Measurements from ENCODE around the gene HDAC11.
"Not testable (repeated sequence)": the region's sequence is repeated elsewhere in the genome, so short reads cannot be mapped to it uniquely, and the experiment has no call there.

The HDAC11 gene

DNA sequence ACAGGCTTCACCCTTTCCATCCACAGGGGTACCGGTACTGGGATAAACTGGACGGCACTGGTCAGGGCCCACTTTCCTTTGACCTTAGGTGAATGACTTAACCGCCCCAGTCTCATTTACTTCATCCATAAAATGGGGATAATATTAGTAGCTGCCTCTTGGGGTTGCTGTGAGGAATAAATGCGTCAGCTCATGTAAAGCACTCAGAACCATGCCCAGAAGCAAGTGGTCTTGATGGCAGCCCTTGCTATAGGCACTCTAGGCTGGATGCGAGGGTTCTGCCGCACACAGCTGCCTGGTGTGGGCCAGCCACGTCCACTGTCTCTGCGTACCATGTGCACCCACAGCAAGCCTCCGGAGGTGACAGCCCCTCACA is 36.6 kb downstream of the HDAC11 start:
- no peaks in the 10 kb centered on the region for H3K27me3 Mint-ChIP-seq

DNA sequence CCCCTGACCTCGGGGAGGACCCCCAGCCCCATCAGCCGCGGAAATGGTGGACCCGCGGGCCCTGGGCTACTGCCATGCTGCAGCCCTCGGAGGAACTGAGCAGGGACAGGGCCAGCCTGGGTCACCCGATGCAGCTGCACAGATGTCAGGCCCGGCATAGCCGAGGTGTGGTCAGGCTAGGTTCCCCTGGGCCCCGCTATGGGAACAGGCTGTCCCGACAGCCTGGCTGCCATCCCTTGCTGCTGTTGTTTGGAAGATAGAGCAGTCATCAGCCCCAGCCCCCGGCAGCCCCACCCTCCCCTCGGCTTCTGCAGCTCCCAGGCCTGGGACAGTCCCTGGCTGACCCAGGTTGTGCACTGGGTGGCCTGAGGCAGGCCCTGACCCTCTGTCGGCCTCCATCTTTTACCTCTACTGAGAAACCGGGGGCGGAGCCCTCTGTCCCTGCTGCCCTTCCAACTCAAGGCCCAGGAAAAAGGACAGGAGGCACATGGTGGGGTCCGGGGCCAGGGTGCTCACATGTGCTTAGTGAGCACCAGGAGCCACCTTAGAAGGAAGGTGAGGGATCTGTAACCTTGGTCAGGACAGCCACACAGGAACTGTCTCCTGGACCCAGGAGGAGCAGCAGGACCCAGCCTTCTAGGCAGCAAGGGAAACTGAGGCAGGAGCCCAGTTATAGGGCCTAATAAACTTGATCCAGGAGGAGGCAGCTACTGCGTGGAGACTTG is 37.3 kb downstream of the HDAC11 start:
- H3K36me3 Mint-ChIP-seq: peaks cover 2% of the 10 kb centered on the region
- H3K4me3 Mint-ChIP-seq: no peak overlapping the region
- no peaks in the 10 kb centered on the region for H3K4me1 Mint-ChIP-seq (ENCODE audit: low read depth)
- no peak overlapping the region for H3K27ac Mint-ChIP-seq
- H3K9me3 Mint-ChIP-seq (ENCODE audit: low read depth): no peaks in the 10 kb centered on the region
- no peaks in the 10 kb centered on the region for H3K27me3 Mint-ChIP-seq

More for the DNA sequence above, 36.6 kb downstream of the HDAC11 start:
- H3K9me3 Mint-ChIP-seq (ENCODE audit: low read depth): no peaks in the 10 kb centered on the region
- no peak overlapping the region for H3K4me3 Mint-ChIP-seq
- H3K4me1 Mint-ChIP-seq (ENCODE audit: low read depth): no peaks in the 10 kb centered on the region
- peaks cover 1% of the 10 kb centered on the region for H3K36me3 Mint-ChIP-seq
- no peak overlapping the region for H3K27ac Mint-ChIP-seq

DNA sequence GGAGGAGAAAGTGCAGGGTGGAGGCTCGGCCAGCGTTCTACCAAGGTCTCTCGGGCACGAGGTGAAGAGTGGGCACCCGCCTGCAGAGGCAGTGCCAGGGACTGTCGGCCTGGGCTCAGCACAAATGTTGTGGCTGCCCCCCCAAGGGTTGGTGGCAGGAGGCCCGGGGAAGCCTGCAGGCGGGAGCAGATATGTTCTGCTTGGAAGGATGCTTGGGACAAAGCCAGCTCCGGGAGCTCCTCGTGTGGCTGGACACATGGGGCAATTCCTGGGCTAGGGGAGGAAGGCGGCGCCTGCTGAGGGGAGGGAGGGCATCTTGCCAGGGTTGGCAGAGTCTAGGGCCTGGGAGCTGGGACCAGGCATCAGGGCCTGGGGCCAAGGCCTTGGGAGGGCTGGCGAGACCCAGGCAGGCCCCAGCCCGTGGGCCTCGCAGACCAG is 38.4 kb downstream of the HDAC11 start:
- Mint-ChIP-seq H3K4me1 (ENCODE audit: low read depth) (no peaks in the 10 kb centered on the region), H3K9me3 (ENCODE audit: low read depth) (no peaks in the 10 kb centered on the region), H3K4me3 (no peak overlapping the region), H3K27ac (no peak overlapping the region), H3K27me3 (no peaks in the 10 kb centered on the region), H3K36me3 (peaks cover 2% of the 10 kb centered on the region)

DNA sequence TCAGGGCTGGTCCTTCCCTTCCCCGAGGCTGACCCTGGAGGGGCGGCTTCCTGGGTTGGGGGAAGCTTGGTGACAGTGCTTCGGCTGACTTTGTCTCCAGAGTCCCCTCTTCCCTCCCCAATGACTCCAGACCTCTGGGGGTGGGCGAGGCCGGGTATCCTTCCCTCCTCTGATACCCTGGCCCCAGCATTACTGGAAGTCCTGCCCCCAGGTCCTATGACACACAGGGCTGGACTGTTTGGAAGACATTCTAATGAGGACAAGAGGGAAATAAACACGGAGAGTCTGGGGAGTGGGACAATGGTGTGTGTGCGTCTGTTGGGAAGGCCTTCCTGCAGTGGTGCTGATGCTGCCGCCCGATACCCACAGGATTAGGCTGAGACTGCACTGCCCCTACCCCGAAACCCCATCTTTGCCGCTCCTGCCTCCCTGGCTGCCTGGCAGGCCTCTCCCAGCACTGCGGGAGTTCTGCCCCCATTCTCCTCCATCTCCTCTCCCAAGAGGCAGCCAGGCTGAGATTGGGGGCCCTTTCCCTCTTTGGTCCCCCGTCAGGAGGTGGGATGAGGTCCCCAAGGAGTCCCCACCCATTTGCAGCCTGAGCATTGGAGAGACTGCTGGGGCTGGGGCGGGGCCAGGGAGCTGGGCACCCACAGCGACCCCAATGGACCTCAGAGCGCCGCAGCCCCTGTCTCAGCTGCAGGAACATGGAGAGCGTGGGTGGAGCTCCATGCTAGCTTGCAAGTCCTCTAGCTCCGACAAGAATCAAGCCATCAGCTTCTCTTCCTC is 39.1 kb downstream of the HDAC11 start:
- Mint-ChIP-seq H3K9me3 (ENCODE audit: low read depth) (no peaks in the 10 kb centered on the region), H3K27me3 (no peaks in the 10 kb centered on the region), H3K36me3 (peaks cover 2% of the 10 kb centered on the region)

DNA sequence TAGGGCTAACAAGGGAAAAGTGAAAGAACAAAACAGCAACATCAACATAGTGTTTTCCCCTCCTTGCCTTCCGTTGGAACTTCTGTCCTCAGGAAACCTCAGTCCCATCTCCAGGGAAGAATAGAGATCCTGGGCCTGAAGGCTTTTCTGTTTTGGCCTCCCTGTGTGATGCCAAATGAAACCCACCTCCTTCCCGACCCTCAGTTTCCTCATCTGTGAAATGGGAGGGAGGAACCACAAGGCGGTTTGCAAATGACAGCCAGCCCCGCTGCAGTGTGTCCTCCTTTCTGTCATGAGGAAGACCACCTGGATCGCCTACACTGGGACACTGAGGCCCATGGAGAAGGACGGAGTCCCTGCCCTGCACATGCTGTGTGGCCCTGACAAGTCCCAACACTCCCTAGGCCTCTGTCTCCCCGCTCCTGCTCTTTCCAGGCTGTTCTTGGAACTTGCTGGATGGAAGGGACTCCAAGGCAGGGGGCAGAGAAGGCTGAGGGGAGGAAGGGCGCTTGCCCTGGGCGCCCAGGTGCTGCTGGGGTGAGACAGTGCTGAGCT is 40.3 kb downstream of the HDAC11 start:
- Mint-ChIP-seq H3K36me3 (peaks cover 2% of the 10 kb centered on the region), H3K27me3 (no peaks in the 10 kb centered on the region), H3K4me3 (no peak overlapping the region), H3K4me1 (ENCODE audit: low read depth) (no peaks in the 10 kb centered on the region), H3K27ac (no peak overlapping the region), H3K9me3 (ENCODE audit: low read depth) (no peaks in the 10 kb centered on the region)

More for the DNA sequence above, 39.1 kb downstream of the HDAC11 start:
- Mint-ChIP-seq H3K4me1 (ENCODE audit: low read depth) (no peaks in the 10 kb centered on the region), H3K27ac (no peak overlapping the region), H3K4me3 (no peak overlapping the region)

DNA sequence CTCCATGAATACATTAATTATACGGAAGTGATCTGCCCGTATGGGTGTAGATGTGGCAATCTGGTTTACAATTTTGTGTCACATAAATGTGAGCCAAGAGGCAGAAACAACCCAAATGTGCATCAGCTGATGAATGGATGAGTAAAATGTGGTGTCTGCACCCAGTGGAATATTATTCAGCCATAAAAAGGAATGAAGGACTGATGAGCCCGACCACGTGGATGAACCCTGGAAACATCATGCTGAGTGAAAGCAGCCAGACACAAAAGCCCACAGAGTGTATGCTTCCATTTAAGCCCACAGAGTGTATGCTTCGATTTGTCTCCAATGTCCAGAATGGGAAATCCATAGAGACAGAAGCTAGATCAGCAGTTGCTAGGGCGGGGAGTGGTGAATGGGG is 41.2 kb downstream of the HDAC11 start:
- Mint-ChIP-seq H3K4me1 (ENCODE audit: low read depth) (no peaks in the 10 kb centered on the region), H3K27ac (no peak overlapping the region), H3K27me3 (no peaks in the 10 kb centered on the region), H3K9me3 (ENCODE audit: low read depth) (no peaks in the 10 kb centered on the region), H3K36me3 (peaks cover 2% of the 10 kb centered on the region), H3K4me3 (no peak overlapping the region)

DNA sequence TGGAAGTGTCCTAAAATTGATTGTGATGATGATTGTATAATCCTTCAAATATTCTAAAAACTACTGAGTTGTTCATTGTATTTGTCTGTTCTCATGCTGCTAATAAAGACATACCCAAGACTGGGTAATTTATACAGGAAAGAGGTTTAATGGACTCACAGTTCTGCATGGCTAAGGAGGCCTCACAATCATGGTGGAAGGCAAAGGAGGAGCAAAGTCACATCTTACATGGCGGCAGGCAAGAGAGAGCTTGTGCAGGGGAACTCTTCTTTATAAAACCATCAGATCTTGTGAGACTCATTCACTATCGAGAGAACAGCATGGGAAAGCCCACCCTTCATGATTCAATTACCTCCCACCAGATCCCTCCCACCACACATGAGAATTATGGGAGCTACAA is 41.6 kb downstream of the HDAC11 start:
- H3K36me3 Mint-ChIP-seq; H3K27me3 Mint-ChIP-seq; H3K4me1 Mint-ChIP-seq (ENCODE audit: low read depth); H3K27ac Mint-ChIP-seq; H3K4me3 Mint-ChIP-seq; H3K9me3 Mint-ChIP-seq (ENCODE audit: low read depth): not testable (repeated sequence)

DNA sequence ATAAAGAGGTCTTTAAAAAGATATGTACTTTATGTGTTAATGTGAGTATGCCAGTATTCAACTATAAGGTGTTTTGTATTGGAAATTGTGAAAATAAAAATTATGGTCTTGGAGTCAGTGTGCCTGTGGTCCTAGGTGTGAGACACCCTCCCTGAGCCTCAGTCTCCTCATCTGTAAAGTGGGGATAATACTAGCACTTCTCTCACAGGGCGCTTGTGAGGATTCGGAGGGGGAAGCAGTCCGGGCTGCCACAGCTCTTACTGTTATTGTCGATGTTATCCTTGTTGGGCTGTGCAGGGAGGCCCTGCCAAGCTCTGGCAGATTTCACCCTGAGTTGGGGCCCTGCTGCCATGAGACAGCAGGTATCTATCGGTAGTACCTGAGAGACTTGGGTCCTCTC is 42.1 kb downstream of the HDAC11 start:
- no peak overlapping the region for H3K4me3 Mint-ChIP-seq
- no peaks in the 10 kb centered on the region for H3K9me3 Mint-ChIP-seq (ENCODE audit: low read depth)
- H3K4me1 Mint-ChIP-seq (ENCODE audit: low read depth): no peaks in the 10 kb centered on the region
- no peak overlapping the region for H3K27ac Mint-ChIP-seq
- H3K36me3 Mint-ChIP-seq: peaks cover 2% of the 10 kb centered on the region
- no peaks in the 10 kb centered on the region for H3K27me3 Mint-ChIP-seq

DNA sequence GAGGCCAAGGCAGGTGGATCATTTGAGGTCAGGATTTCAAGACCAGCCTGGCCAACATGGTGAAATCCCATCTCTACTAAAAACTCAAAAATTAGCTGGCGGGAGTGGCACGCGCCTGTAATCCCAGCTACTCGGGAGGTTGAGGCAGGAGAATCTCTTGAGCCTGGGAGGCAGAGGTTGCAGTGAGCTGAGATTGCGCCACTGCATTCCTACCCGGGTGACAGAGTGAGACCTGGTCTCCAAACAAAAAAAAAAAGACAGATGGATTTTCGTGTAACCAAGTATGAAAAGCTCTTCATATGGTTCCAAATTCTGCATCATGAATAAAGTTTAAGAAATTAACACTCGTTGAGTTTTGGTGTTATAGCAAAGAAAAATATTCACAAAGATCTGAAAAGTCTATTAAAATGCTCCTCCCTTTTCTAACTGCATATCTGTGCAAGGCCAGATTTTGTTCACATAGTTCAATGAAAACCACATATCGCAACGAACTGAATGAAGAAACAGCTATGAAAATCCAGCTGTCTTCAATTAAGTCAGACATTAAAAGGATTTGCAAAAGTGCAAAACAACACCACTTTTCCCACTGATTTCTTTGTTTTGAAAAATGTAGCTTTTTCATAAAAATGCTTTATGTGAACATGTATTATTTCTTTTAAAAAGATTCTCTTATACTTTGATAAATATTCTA is 45.0 kb downstream of the HDAC11 start:
- Mint-ChIP-seq H3K4me3 (no peak overlapping the region), H3K36me3 (peaks cover 2% of the 10 kb centered on the region), H3K27ac (no peak overlapping the region), H3K27me3 (no peaks in the 10 kb centered on the region), H3K9me3 (ENCODE audit: low read depth) (no peaks in the 10 kb centered on the region), H3K4me1 (ENCODE audit: low read depth) (no peaks in the 10 kb centered on the region)

DNA sequence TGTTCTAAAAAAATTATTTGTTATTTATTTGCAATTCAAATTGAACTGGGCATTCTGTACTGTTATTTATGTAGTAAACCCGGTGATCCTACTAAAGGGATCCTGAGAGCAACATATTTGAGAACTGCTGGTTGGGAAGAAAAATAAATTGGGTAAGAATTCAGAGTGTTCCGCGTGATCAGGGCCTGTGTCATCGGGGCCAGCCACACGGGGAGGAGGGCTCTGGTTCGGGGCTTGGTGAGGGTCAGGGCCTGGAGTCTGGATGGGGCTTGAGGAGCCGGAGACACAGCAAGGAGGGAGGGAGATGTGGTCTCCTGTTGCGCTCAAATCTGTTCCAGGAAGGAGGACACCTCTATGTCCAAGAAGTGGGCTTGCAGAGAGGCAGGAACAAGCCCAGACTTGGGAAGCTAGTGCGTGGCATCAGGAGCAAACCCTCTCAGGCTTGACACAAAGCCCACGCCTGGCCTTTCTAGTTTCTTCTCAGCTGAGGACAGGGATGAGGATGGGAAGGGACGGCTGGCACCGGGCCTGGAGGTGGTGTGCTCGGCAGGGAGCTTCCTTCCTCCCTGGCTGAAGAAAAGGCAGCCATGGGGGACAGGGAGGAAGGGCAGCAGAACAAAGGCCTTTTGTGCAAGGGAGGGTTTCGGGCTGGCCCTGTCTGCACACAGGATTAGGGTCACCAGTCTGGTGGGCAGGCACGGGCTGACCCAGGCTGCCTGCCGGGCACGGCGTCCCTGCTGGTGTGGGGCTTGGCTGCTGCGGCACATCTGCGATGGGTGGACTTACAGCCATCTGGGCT is 45.9 kb downstream of the HDAC11 start:
- H3K36me3 Mint-ChIP-seq: peaks cover 2% of the 10 kb centered on the region
- H3K27me3 Mint-ChIP-seq: no peaks in the 10 kb centered on the region
- no peak overlapping the region for H3K4me3 Mint-ChIP-seq
- H3K9me3 Mint-ChIP-seq (ENCODE audit: low read depth): no peaks in the 10 kb centered on the region
- no peak overlapping the region for H3K27ac Mint-ChIP-seq
- no peaks in the 10 kb centered on the region for H3K4me1 Mint-ChIP-seq (ENCODE audit: low read depth)

DNA sequence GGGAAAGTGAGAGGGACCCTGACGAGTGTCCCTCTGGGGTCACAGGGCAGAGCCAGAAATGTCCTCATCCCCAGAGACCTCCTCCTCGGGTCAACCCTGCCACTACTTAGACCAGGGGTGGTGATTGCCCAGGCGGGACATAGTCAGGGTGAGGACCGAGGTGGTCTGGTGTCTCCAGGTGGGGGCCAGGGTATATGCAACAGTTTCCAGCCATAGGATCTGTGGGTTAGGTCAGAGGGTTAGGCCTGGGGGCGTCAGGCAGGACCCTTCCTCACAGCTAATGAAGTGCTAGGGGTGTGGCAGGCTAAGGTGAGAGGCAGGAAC is 46.5 kb downstream of the HDAC11 start:
- Mint-ChIP-seq H3K4me3 (no peak overlapping the region), H3K36me3 (peaks cover 2% of the 10 kb centered on the region), H3K9me3 (ENCODE audit: low read depth) (no peaks in the 10 kb centered on the region), H3K27me3 (no peaks in the 10 kb centered on the region), H3K4me1 (ENCODE audit: low read depth) (no peaks in the 10 kb centered on the region), H3K27ac (no peak overlapping the region)

DNA sequence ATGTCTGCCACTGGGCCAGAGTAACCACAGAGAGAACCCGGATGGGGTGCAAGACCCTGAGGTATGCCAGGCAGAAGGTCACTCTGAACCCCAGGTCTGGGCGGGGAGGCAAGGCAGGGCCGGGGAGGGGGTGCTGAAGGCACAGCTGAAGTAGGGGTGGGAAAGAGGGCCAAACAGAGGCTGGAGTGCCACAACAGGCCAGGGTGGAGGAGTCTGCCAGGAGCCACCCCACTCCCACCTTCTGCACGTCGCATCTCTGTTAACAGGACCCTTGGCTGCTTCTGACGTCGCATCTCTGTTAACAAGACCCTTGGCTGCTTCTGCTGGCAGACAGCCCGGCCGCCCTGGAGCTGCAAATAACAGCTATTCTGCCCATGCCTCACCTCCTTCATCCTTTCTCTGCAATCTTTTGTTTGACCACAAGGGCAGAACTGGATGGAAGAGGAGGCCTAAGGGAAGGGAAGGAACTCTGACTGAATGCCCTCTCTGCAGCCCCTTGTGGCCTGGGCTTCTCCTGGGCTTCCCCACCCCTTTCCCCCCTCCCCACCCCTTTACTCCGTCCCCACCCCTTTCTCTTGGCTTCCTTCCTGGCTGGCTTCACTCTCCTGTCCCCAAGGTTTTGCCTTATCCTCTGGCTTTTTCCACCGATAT is 48.2 kb downstream of the HDAC11 start:
- H3K27me3 Mint-ChIP-seq: no peaks in the 10 kb centered on the region
- H3K27ac Mint-ChIP-seq: no peak overlapping the region
- H3K4me1 Mint-ChIP-seq (ENCODE audit: low read depth): no peaks in the 10 kb centered on the region
- H3K4me3 Mint-ChIP-seq: no peak overlapping the region
- no peaks in the 10 kb centered on the region for H3K36me3 Mint-ChIP-seq
- no peaks in the 10 kb centered on the region for H3K9me3 Mint-ChIP-seq (ENCODE audit: low read depth)

DNA sequence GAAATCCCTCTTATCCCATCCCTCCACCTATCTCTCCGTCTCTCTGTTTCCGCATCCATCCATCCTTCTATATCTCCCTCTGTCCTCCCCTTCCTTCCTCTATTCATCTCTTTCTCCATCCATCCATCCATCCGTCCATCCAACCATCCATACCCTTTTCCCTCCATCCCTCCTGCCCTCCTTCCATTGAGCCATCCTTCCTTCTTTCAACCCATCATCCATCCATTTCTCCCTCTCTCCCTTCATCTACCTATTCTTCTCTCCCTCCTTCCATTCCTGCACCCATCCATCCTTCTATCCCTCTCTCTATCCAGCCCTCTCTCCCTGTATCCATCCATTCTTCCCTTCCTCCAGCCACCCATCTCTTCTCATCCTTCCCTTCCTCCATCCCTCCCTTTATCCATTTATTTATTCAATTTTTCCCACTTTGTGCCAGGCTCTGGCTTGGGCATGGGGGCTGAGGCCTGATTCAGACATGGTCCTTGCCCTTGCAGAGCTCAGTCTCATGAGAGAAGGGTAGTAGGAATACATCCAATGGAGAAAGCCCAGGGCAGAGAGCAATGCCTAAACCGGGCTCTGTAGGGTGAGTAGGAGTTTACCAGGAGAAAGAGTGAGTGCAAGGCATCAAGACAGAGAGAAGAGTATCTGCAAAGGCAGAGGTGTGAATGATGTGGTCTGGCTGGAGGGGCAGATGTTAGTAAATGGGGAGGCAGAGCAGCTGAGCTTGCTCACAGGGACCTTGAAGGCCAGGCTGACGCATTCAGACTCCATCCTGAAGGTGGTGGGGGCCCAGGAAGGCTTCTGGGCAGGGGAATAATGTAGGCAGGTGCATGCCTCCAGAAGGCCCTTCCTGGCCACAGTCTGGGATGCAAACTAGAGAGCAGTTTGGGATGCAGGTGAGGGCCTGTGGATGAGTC is 49.3 kb downstream of the HDAC11 start:
- H3K27ac Mint-ChIP-seq: no peak overlapping the region
- no peaks in the 10 kb centered on the region for H3K27me3 Mint-ChIP-seq

More for the DNA sequence above, 49.3 kb downstream of the HDAC11 start:
- no peaks in the 10 kb centered on the region for H3K36me3 Mint-ChIP-seq
- H3K9me3 Mint-ChIP-seq (ENCODE audit: low read depth): no peaks in the 10 kb centered on the region
- no peak overlapping the region for H3K4me3 Mint-ChIP-seq
- H3K4me1 Mint-ChIP-seq (ENCODE audit: low read depth): no peaks in the 10 kb centered on the region

Measured in activated naive CD8-positive, alpha-beta T cell (primary cell).